ENCODE data around the gene TEX50. TPM values are rescaled to one million over a fixed set of nuclear protein-coding genes. Genes with fewer than 3 reads are reported as not detected.
"Not testable (repeated sequence)": the region's sequence is repeated elsewhere in the genome, so short reads cannot be mapped to it uniquely, and the experiment has no call there.

Gene TEX50, protein sequence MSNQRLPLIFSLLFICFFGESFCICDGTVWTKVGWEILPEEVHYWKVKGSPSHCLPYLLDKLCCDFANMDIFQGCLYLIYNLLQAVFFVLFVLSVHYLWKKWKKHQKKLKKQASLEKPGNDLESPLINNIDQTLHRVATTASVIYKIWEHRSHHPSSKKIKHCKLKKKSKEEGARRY
- not detected for polyA plus RNA-seq (ENCODE audit: low read depth in 6 of 6)

DNA sequence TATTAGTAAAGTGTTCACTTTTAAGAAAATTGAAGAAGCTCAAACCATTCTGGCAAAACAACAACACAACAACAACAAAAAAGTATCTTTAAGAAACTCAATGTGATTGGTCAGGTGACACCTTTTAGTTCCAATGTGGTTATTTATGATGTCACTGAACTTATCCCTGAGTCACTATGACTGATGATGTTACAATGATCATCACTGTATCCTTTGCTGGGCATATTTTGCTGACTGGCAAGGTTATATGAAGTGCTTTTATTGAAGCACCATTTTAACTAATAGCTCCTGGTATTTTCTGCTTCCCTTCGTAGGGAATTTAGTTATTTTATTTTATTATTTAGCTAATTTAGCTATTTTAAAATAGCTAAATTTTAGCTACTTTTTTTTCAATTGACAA, at the start of gene TEX50:
TSS of gene TEX50 (plus strand) at position 223 of the 400 bp plus-strand sequence. CDS start 184 bp downstream, outside the sequence.
- Mint-ChIP-seq H3K27me3 (peaks cover 0 to 15% (median 4%) of the 10 kb centered on the region in 3 donors), H3K27ac (no peak within 1 kb of the TSS), H3K4me1 (no peaks in the 10 kb centered on the region), H3K9me3 (peaks cover 0 to 22% (median 2%) of the 10 kb centered on the region in 7 donors), H3K4me3 (no peak within 1 kb of the TSS), H3K36me3 (no peaks in the 10 kb centered on the region)
- no peak for ATAC-seq (ENCODE audit: low read depth in 2 of 2)
- no peak for DNase-seq

DNA sequence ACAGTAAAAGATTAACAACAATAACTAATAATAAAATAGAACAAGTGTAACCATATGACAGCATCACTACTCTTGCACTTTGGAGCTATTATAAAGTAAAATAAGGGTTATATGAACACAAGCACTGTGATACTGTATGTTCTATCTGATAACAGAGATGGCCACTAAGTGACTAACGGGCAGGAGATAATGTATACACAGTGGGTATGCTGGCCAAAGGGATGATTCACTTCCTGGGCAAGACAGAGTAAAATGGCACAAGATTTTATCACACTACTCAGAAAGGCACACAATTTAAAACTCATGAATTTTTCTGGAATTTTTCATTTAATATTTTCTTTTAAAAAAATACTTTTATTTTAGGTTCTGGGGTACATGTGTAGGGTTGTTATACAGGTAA, 44.6 kb upstream of the TEX50 start:
- H3K27ac Mint-ChIP-seq: no peak overlapping the region
- DNase-seq: no peak
- H3K4me3 Mint-ChIP-seq: no peak overlapping the region
- peaks cover 0 to 19% (median 15%) of the 10 kb centered on the region in 3 donors for H3K27me3 Mint-ChIP-seq
- no peak for ATAC-seq (ENCODE audit: low read depth in 2 of 2)
- no peaks in the 10 kb centered on the region for H3K36me3 Mint-ChIP-seq
- peaks cover 0 to 1% (median 0%) of the 10 kb centered on the region in 3 donors for H3K4me1 Mint-ChIP-seq
- peaks cover 0 to 3% (median 0%) of the 10 kb centered on the region in 7 donors for H3K9me3 Mint-ChIP-seq

DNA sequence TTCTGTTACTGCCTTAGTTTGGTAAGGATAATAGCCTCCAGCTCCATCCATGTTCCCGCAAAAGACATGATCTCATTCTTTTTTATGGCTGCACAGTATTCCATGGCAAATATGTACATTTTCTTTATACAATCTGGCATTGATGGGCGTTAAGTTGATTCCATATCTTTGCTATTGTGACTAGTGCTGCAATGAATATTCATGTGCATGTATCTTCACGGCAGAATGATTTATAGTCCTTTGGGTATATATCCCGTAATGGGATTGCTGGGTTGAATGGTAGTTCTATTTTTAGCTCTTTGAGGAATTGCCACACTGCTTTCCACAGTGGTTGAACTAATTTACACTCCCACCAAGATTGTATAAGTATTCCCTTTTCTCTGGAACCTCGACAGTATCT, 44.0 kb upstream of the TEX50 start:
- not testable (repeated sequence) for H3K9me3 Mint-ChIP-seq; DNase-seq; ATAC-seq (ENCODE audit: low read depth in 2 of 2); H3K4me3 Mint-ChIP-seq; H3K4me1 Mint-ChIP-seq; H3K36me3 Mint-ChIP-seq
- Mint-ChIP-seq H3K27ac (peak overlapping the region in 1 of 6 donors; percentile 55), H3K27me3 (peaks cover 0 to 19% (median 15%) of the 10 kb centered on the region in 3 donors)

DNA sequence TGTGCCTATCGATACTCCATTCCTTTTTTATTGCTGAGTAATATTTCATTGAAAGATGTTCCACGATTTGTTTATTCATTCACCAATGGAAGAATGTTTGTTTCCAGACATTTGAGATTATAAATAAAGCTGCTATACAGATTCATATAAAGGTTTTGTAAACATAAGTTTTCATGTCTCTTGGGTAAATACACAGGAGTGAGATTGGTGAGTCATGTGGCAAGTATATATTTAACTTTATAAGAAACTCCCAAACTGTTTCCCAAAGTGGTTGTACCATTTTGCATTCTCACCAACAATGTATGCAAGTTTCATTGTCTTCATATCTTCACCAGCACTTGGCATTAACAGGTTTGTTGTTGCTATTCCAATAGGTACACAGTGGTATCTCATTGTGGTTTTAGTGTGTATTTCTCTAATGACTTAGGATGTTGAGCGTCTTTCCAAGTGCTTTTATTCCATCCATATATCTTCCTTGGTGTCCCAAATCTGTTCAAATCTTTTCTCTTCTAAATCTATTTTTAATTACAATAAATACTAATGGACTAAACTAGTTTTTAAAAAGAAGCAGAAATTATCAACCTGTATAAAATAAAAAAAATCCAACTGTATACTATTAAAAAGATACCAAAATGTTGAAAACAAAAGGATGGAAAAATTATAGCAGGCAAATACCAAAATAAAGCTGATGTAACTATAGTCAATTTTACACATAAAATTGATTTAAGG, 38.9 kb upstream of the TEX50 start:
- ATAC-seq (ENCODE audit: low read depth in 2 of 2) (no peak), DNase-seq (no peak)
- Mint-ChIP-seq H3K27me3 (peaks cover 0 to 15% (median 14%) of the 10 kb centered on the region in 3 donors), H3K4me1 (peaks cover 0 to 4% (median 0%) of the 10 kb centered on the region in 3 donors), H3K9me3 (peaks cover 0 to 9% (median 5%) of the 10 kb centered on the region in 7 donors), H3K36me3 (no peaks in the 10 kb centered on the region), H3K4me3 (no peak overlapping the region), H3K27ac (no peak overlapping the region)

DNA sequence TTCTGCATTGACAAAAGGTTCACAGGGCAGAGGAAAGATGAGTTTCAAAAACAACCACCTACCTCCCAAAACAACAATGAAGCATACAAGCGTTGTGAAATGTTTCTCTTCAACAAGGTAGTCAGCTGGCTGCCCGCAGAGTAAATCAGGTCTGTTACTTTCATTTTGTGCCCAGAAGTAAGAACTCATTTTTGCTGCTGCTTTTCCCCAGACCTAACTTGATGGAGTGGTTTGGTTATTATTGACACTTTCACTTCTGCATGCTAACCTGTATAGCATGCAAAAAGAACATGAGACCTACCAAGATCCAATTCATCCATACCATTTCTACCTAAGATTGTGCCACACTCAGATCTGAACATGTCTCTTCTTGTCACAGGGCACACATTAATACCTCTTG, 33.5 kb upstream of the TEX50 start:
- DNase-seq: no peak
- ATAC-seq (ENCODE audit: low read depth in 2 of 2): peak; percentile 33 to 41
- H3K4me3 Mint-ChIP-seq: peak overlapping the region in 2 of 8 donors; percentile 25 to 31
- peaks cover 0 to 9% (median 0%) of the 10 kb centered on the region in 3 donors for H3K27me3 Mint-ChIP-seq
- H3K9me3 Mint-ChIP-seq: no peaks in the 10 kb centered on the region
- H3K4me1 Mint-ChIP-seq: peaks cover 0 to 18% (median 4%) of the 10 kb centered on the region in 3 donors
- peak overlapping the region in 1 of 6 donors; percentile 7 for H3K27ac Mint-ChIP-seq
- no peaks in the 10 kb centered on the region for H3K36me3 Mint-ChIP-seq

DNA sequence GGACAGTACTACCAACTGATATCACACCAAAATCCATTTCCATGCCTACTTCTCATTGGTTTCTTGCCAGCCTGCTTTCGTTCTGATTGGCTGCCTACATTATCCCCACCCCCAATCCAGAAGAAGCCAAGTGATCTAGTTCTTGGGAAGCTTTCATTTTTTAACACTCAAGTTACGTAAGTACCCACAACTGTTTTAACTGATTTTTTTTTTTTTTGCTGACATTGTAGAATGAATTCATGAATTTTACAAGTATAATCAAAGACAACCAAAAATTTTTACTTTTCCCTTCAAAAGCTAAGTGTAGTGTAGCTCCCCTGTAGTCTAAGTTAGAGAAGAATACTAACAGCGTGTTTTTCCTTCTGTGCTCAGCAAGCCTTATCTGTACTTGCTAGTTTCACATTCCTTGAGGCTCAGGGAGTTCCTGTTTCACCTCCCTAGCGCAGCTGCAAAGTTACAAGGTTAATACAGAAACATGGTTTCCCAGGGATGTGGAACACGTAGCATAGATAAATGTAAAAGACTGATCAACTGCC, 32.0 kb upstream of the TEX50 start, which contains the start of gene SLC9C2:
TSS of gene SLC9C2 (minus strand) at position 17 of the 536 bp plus-strand sequence. CDS start 1,296 bp downstream, outside the sequence.
- H3K36me3 Mint-ChIP-seq: no peaks in the 10 kb centered on the region
- peaks cover 0 to 18% (median 8%) of the 10 kb centered on the region in 3 donors for H3K27me3 Mint-ChIP-seq
- H3K4me3 Mint-ChIP-seq: peak within 1 kb of the TSS in 5 of 8 donors; percentile 1 to 71 (median 22)
- peak within 1 kb of the TSS in 3 of 6 donors; percentile 14 to 81 (median 21) for H3K27ac Mint-ChIP-seq
- no peaks in the 10 kb centered on the region for H3K9me3 Mint-ChIP-seq
- H3K4me1 Mint-ChIP-seq: peaks cover 0 to 18% (median 4%) of the 10 kb centered on the region in 3 donors
- ATAC-seq (ENCODE audit: low read depth in 2 of 2) (no peak), DNase-seq (no peak)

DNA sequence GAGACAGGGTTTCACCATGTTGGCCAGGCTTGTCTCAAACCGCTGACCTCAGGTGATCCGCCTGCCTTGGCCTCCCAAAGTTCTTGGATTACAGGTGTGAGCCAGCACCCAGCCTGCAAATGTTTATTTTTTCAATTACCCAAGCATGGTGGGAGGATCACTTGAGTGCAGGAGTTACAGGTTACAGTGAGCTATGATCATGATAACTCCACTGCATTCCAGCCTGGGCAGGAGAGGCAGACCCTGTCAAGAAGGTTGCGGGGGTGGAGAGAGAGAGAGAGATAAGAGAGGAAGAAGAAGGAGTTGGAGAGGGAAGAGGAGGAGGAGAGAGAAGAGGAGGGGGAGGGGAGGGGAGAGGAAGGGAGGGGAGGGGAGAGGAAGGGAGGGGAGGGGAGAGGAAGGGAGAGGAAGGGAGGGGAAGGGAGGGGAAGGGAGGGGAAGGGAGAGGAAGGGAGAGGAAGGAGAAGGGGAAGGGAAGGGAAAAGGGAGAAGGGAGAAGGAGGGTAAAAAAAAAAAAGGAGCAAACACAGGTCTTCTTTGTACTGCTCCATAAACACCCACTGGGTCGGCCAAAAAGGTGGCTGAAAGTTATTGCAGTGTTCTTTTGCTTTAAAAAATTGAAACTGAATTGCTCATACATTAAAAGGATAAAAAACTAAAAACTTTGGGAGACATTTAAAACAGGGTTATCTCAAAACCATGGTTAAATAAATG, 26.5 kb upstream of the TEX50 start:
- no peak for DNase-seq
- H3K27me3 Mint-ChIP-seq: peaks cover 0 to 20% (median 19%) of the 10 kb centered on the region in 3 donors
- ATAC-seq (ENCODE audit: low read depth in 2 of 2): no peak
- no peak overlapping the region for H3K27ac Mint-ChIP-seq
- peaks cover 3 to 11% (median 5%) of the 10 kb centered on the region in 7 donors for H3K9me3 Mint-ChIP-seq
- H3K4me1 Mint-ChIP-seq: no peaks in the 10 kb centered on the region
- H3K4me3 Mint-ChIP-seq: no peak overlapping the region
- H3K36me3 Mint-ChIP-seq: peaks cover 0 to 8% of the 10 kb centered on the region in 2 donors

DNA sequence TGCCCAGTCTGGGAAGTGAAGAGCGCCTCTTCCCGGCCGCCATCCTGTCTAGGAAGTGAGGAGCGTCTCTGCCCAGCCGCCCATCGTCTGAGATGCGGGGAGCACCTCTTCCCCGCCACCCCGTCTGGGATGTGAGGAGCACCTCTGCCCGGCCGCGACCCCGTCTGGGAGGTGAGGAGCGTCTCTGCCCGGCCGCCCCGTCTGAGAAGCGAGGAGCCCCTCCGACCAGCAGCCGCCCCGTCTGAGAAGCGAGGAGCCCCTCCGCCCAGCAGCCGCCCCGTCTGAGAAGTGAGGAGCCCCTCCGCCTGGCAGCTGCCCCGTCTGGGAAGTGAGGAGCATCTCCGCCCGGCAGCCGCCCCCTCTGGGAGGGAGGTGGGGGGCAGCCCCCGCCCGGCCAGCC, 22.1 kb upstream of the TEX50 start:
- not testable (repeated sequence) for DNase-seq; H3K27ac Mint-ChIP-seq; H3K4me1 Mint-ChIP-seq; ATAC-seq (ENCODE audit: low read depth in 2 of 2); H3K4me3 Mint-ChIP-seq
- peaks cover under 1 to 21% of the 10 kb centered on the region in 2 donors for H3K36me3 Mint-ChIP-seq
- H3K9me3 Mint-ChIP-seq: peaks cover 6 to 28% (median 18%) of the 10 kb centered on the region in 7 donors
- peaks cover 5 to 14% (median 13%) of the 10 kb centered on the region in 3 donors for H3K27me3 Mint-ChIP-seq

DNA sequence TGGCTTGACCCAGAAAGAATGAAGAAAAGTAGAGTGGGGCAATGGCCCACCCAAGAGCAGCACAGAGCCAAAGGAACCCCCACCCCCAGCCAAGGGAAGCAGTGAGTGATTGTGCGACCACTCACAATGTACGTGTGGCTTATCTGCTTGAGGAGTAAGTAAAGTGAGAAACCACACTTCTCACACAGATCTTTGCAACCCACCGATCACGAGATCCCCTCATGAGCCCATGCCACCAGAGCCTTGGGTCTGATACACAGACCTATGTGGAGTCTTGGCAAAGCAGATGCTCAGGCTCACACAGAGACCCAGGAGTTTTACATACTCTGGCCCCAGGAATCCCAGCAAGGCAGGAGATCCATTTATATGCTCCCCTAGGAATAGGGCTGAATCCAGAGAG, 18.3 kb upstream of the TEX50 start:
- H3K4me3 Mint-ChIP-seq: peak overlapping the region in 1 of 8 donors; percentile 13
- no peak overlapping the region for H3K27ac Mint-ChIP-seq

DNA sequence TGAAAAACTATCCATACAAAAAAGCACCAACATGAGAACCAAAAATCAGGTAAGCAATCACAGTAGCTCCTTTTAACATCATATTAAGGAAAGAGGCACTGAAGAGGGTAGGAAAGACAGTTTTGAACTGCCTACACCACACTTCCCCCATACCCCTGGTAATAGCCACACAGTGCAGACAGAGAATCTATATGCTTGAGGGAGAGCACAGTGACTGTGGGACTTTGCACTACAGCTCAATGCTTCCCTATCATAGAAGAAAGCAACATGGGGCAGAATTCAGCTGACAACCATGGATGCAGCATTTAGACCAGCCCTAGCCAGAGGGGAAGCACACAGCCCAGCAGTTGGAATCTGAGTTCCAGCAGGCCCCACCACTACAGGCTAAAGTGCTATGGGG, 7.9 kb upstream of the TEX50 start:
- ATAC-seq (ENCODE audit: low read depth in 2 of 2): no peak
- H3K4me1 Mint-ChIP-seq: no peaks in the 10 kb centered on the region
- peaks cover 0 to 11% (median 5%) of the 10 kb centered on the region in 7 donors for H3K9me3 Mint-ChIP-seq
- H3K27ac Mint-ChIP-seq: no peak overlapping the region
- peaks cover 5 to 23% (median 14%) of the 10 kb centered on the region in 3 donors for H3K27me3 Mint-ChIP-seq
- peak overlapping the region in 1 of 8 donors; percentile 44 for H3K4me3 Mint-ChIP-seq
- DNase-seq: no peak
- H3K36me3 Mint-ChIP-seq: no peaks in the 10 kb centered on the region

More for the DNA sequence above, 18.3 kb upstream of the TEX50 start:
- H3K4me1 Mint-ChIP-seq: no peaks in the 10 kb centered on the region
- peaks cover 26 to 44% (median 32%) of the 10 kb centered on the region in 3 donors for H3K27me3 Mint-ChIP-seq
- H3K9me3 Mint-ChIP-seq: peaks cover 23 to 56% (median 42%) of the 10 kb centered on the region in 7 donors
- DNase-seq: no peak
- no peak for ATAC-seq (ENCODE audit: low read depth in 2 of 2)
- H3K36me3 Mint-ChIP-seq: peaks cover 18 to 51% of the 10 kb centered on the region in 2 donors

DNA sequence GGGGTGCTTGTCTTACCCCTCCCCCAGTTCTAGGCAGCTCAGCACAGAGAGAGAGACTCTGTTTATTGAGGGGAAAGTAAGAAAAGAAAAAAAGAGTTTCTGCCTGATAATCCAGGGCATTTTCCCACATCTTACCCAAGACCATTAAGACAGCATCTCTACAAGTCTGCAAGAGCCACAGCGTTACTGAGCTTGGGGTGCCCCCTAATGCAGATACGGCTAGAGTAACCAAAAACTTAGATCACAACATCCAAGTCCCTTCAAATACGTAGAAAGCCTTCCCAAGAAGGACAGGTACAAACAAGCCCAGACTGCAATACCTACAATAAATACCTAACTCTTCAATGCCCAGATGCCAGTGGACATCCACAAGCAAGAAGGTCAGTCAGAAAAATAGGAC, 6.2 kb upstream of the TEX50 start:
- Mint-ChIP-seq H3K27ac (no peak overlapping the region), H3K27me3 (peaks cover 0 to 15% (median 11%) of the 10 kb centered on the region in 3 donors), H3K36me3 (no peaks in the 10 kb centered on the region), H3K9me3 (peaks cover 0 to 11% (median 0%) of the 10 kb centered on the region in 7 donors), H3K4me3 (no peak overlapping the region), H3K4me1 (no peaks in the 10 kb centered on the region)
- ATAC-seq (ENCODE audit: low read depth in 2 of 2) (no peak), DNase-seq (no peak)

DNA sequence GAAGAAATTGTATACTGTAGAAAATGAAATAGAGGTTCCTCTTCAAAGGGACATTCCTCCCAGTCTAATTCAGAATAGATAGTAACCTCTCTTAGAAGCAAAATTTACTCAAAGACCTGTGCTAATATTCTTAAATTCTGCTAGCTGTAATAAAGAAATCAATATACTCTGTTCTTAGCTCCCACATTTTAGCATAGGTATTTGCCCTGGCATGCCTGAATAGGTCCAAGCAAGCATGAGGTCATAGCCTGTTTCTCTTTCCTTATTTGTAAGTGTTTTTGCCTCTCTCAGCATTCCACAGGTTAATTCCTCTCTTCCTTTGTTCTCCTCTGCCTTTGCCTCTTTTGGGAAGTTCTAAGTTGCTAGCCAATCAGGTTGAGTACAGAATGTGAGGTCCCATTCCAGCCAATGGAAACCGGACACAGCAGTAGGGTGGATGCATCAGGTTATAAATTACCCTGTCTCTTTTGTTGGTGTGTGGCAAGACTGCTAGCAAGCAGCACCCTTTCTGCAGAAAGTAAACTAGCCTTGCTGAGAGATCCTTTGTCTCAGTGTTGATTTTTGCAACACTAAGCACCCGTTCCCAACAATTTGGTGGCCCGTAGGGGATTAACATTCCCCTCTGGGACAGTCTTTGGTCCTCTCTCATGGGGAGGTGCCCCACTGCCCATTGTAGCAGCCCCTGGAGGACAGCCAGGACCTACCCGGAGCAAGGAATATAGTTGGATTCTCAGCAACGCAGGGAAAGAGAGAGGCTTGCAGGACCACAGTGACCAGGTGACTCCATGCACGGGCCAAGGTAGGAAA, 2.3 kb downstream of the TEX50 start:
- H3K4me3 Mint-ChIP-seq: peak overlapping the region in 1 of 8 donors; percentile 35
- H3K9me3 Mint-ChIP-seq: peaks cover 0 to 22% (median 2%) of the 10 kb centered on the region in 7 donors
- not testable (repeated sequence) for H3K4me1 Mint-ChIP-seq; ATAC-seq (ENCODE audit: low read depth in 2 of 2); DNase-seq; H3K27ac Mint-ChIP-seq; H3K36me3 Mint-ChIP-seq
- H3K27me3 Mint-ChIP-seq: peaks cover 0 to 15% (median 4%) of the 10 kb centered on the region in 3 donors

All from naive B cell (primary cell).